Measurements from ENCODE around the gene KLHL18. TPM values are rescaled to one million over a fixed set of nuclear protein-coding genes. Genes with fewer than 3 reads are reported as not detected.
"Not testable (repeated sequence)": the region's sequence is repeated elsewhere in the genome, so short reads cannot be mapped to it uniquely, and the experiment has no call there.

The KLHL18 gene
- total and polyA plus RNA-seq, 5 donors = 25.3 to 67.2 (median 33.8) TPM

DNA sequence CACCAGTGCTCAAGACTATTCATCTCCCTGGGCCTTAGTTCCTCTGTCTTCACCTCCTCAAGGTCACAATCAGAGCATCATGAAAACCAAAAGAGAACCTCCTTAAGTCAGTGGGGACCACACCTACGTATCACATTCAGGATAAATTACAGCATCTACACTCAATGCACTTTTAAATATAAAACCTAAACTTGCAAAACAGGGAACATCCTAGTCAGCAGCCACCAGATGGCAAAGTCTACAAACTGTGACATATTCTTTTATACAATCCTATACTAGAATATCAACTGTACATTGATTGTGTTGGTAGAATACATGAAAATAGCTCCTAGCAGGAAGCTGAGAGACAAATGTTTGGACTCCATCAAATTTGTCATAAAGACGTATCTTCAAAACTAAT is 8.1 kb upstream of the KLHL18 start:
- Histone ChIP-seq H3K4me1 (ENCODE audit: control insufficient read depth, insufficient read depth, low read length) (no peaks in the 10 kb centered on the region), H3K27me3 (ENCODE audit: control insufficient read depth, insufficient read depth) (no peaks in the 10 kb centered on the region), H3K4me3 (ENCODE audit: low read length) (no peak overlapping the region), H3K9me3 (ENCODE audit: control insufficient read depth, low read length) (no peaks in the 10 kb centered on the region), H3K27ac (ENCODE audit: low read length) (no peak overlapping the region)
- intact Hi-C loops (cut with DNase I) = no loop called here
- ATAC-seq (no peak), DNase-seq (no peak)
- WGBS = 87% methylated on average over 2 of the region's 2 CpGs

DNA sequence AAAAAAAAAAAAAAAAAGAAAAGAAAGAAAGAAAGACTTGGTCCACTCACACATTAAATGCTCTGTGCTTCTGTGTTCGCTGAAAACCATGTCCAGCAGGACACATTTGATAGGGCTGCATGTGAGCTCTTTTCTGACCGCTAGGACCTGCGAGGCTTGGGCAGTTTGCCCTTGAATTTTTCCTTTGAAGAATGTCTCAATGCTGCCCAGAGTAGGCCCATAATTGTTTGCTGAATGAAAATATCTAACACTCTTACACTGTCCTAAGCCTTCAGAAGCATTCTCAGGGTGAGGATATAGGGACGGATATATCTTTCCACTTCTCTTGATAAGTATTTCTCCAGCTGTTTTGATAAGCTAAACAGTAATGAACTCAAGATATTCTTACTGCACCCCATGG is 6.2 kb upstream of the KLHL18 start:
- H3K27me3 ChIP-seq (ENCODE audit: control insufficient read depth, insufficient read depth) = no peaks in the 10 kb centered on the region
- no peak for DNase-seq
- no peak overlapping the region for H3K27ac ChIP-seq (ENCODE audit: low read length)
- H3K9me3 ChIP-seq (ENCODE audit: control insufficient read depth, low read length) = no peaks in the 10 kb centered on the region
- H3K4me3 ChIP-seq (ENCODE audit: low read length) = no peak overlapping the region
- H3K4me1 ChIP-seq (ENCODE audit: control insufficient read depth, insufficient read depth, low read length) = no peaks in the 10 kb centered on the region
- ATAC-seq = no peak
- intact Hi-C loops (cut with DNase I) = no loop called here
- WGBS = 65% methylated on average over 4 of the region's 4 CpGs

DNA sequence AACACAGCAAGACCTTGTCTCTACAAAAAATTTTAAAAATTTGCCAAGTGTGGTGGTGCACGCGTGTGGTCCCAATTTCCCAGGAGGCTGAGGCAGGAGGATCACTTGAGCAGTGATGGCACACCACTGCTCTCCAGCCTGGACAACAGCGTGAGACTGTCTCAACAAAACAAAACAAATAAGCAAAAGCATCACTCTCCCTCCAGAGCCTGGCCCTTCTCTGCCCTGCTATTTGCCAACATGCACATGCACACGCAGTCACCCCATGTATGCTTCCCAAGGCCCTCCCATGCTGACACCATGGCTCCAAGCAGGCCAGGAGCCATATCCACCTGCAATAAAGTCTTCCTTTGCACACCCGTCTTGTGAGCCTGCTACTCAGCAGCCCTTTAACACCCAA is 2.2 kb upstream of the KLHL18 start:
- ATAC-seq (no peak), DNase-seq (no peak)
- Histone ChIP-seq H3K27ac (ENCODE audit: low read length) (no peak overlapping the region), H3K27me3 (ENCODE audit: control insufficient read depth, insufficient read depth) (no peaks in the 10 kb centered on the region), H3K4me1 (ENCODE audit: control insufficient read depth, insufficient read depth, low read length) (no peaks in the 10 kb centered on the region), H3K4me3 (ENCODE audit: low read length) (no peak overlapping the region), H3K9me3 (ENCODE audit: control insufficient read depth, low read length) (no peaks in the 10 kb centered on the region)
- WGBS = 92% methylated on average over 5 of the region's 5 CpGs
- intact Hi-C loops (cut with DNase I) = no loop called here

DNA sequence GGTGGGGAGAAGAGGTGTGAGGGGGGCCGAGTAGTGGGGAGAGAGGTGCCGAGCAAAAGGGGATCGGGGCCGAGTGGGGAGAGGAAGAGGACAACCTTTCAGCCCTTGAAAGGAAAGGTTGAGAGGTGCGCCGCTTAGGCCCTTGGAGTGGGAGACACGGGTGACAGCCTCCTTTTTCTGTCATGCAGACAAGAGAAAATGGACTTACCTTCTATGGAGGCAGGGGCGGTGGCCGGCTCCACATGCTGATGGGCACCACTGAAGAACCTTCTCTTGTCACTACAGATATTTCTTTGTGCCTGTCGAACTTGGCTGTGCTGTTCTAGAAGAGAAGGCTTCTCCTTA is 421 bp downstream of the KLHL18 start:
- Histone ChIP-seq H3K9me3 (ENCODE audit: control insufficient read depth, low read length) (no peaks in the 10 kb centered on the region), H3K4me3 (ENCODE audit: low read length) (peak overlapping the region; percentile 79), H3K4me1 (ENCODE audit: control insufficient read depth, insufficient read depth, low read length) (no peaks in the 10 kb centered on the region), H3K27ac (ENCODE audit: low read length) (peak overlapping the region; percentile 90), H3K27me3 (ENCODE audit: control insufficient read depth, insufficient read depth) (no peaks in the 10 kb centered on the region)
- DNase-seq = peak in 1 of 3 donors; percentile 49
- ATAC-seq = peak in 1 of 2 donors; percentile 2
- intact Hi-C loops (cut with DNase I) = no loop called here
- 0% methylated on average over 10 of the region's 10 CpGs for WGBS

DNA sequence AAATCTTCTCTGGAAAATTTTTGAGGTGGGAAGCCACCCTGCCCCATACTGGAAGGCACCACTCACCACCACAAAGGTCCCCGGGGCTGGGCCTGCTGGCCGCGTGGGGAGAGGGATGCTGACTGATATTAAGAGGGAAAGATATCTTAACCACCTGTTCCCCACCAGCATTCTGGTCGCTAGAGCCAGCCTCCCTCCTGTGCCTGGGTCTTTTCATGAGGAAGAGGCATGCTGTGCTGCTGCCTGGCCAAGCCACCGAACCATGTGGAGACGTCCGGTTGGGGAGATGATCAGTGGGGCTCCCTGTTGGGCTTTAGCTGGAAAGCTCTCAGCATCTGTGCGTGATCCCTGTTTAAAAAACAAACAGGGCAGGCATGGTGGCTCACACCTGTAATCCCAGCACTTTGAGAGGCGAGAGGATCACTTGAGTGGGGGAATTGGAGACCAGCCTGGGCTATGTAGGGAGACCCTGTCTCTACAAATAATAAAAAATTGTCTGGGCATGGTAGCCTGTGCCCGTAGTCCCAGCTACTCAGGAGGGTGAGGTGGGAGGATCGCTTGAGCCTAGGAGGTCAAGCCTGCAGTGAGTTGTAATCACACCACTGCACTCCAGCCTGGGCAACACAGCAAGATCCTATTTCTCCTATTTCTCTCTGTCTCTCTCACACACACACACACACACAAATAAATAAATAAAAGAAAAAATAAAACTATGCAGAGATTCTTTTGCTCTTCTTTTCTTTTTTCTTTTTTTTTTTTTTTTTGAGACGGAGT is 1.0 kb downstream of the KLHL18 start:
- ATAC-seq (no peak), DNase-seq (peak in 1 of 3 donors; percentile 64)
- intact Hi-C loops (cut with DNase I) = no loop called here
- peak overlapping the region; percentile 9 for H3K27ac ChIP-seq (ENCODE audit: low read length)
- H3K9me3 ChIP-seq (ENCODE audit: control insufficient read depth, low read length) = no peaks in the 10 kb centered on the region
- peak overlapping the region; percentile 79 for H3K4me3 ChIP-seq (ENCODE audit: low read length)
- no peaks in the 10 kb centered on the region for H3K4me1 ChIP-seq (ENCODE audit: control insufficient read depth, insufficient read depth, low read length)
- 33% methylated on average over 12 of the region's 12 CpGs for WGBS
- no peaks in the 10 kb centered on the region for H3K27me3 ChIP-seq (ENCODE audit: control insufficient read depth, insufficient read depth)

DNA sequence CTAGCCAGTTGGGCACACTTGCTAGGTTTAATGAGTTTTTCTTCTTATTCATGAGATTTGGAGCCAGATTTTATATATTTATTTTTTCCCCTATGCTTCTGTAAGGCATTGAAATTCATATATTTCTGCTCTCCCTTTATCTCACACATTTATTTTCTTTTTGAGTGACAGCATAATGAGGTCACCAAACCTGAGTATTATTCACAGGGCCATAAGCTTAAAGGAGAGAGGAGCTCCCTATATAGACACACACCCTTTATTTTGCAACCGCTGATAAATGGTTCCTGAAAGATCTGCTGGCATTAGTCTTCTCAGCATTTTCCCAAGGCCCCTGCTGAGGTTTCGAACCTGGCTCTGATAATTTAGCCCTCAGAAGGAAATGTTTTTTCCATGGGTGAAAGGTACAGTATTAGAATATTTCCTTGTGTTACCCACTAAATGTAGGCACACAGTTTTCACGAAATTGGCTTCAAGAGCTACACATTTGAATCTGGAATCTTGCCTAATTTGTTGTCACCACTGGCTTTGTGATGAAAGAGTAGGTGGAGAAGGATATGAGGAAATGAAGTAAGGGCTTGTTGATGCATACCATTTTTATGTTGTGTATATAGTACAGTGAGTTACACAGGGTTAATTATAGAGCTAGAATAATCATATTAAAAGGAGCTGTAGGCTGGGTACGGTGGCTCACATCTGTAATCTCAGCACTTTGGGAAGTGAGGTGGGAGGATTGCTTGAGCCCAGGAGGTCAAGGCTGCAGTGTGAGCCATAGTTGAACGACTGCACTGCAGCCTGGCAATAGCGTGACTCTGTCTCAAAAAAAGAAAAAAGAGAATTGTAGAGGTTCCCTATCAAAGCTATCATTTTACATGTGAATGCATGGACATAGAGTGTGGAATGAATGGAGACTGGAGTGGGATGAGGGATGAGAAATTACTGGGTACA is 6.5 kb downstream of the KLHL18 start:
- Histone ChIP-seq H3K27me3 (ENCODE audit: control insufficient read depth, insufficient read depth) (no peaks in the 10 kb centered on the region), H3K4me1 (ENCODE audit: control insufficient read depth, insufficient read depth, low read length) (no peaks in the 10 kb centered on the region), H3K4me3 (ENCODE audit: low read length) (no peak overlapping the region), H3K9me3 (ENCODE audit: control insufficient read depth, low read length) (no peaks in the 10 kb centered on the region), H3K27ac (ENCODE audit: low read length) (no peak overlapping the region)
- intact Hi-C loops (cut with DNase I) = loop anchor here in 1 of 4 donors (5.0 kb wide), 1 partner anchor 33 kb away; no protein-coding TSS in a partner anchor
- no peak for ATAC-seq
- no peak for DNase-seq
- 73% methylated on average over 6 of the region's 6 CpGs for WGBS

DNA sequence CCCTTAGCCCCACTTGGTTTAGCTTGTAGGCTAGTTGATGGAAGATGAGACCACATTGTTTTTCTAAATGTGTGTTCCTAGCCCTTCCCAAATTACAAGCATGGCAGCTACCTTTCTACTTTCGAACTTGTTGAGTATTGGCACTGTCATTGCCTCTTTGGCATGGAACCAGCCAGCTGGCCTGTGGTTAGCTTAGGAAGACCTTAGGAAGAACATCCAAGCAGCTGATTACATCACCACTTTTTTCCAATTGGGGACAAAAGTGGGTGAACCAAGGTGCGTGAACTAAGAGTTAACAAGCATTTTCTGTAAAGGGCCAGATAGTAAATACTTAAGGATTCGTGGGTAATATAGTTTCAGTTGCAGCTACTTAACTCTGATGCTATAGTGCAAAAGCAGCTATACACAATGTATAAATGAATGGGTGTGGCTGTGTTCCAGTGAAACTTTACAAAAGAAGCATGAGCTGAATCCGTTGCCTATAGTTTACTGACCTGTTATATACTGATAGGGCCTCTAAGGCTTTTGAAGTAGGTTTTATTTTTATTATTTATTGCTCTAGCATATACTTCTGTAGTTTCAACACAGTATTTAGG is 8.5 kb downstream of the KLHL18 start:
- DNase-seq (no peak), ATAC-seq (no peak)
- no peaks in the 10 kb centered on the region for H3K9me3 ChIP-seq (ENCODE audit: control insufficient read depth, low read length)
- WGBS = 80% methylated on average over 4 of the region's 4 CpGs
- no peak overlapping the region for H3K27ac ChIP-seq (ENCODE audit: low read length)
- H3K4me3 ChIP-seq (ENCODE audit: low read length) = no peak overlapping the region
- intact Hi-C loops (cut with DNase I) = no loop called here
- no peaks in the 10 kb centered on the region for H3K4me1 ChIP-seq (ENCODE audit: control insufficient read depth, insufficient read depth, low read length)
- no peaks in the 10 kb centered on the region for H3K27me3 ChIP-seq (ENCODE audit: control insufficient read depth, insufficient read depth)

DNA sequence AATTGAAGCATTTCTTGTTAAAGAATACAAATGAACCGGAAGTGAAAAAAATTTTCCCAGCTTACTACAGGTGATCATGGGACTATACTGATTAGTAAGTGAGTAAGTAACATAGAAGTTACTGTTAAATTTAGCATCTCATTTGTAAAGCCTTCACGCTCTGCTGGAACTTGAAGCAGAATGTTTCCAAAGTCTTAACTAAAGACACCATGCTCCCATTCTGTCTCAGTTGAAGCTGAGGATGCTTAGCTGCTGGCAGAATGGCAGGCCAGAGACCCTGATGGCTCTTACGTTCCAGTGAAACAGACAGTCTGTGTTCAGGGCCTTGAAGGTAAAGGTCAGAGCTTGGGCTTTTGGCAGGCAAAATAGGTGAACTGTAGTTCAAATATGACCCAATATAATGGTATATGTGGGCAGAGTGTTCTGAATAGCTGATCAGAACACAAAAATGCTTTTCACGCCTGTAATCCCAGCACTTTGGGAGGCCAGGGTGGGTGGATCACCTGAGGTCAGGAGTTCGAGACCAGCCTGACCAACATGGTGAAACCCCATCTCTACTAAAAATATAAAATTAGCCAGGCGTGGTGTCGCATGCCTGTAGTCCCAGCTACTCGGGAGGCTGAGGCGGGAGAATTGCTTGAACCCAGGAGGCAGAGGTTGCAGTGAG is 9.1 kb downstream of the KLHL18 start:
- 96% methylated on average over 9 of the region's 9 CpGs for WGBS
- intact Hi-C loops (cut with DNase I); H3K4me1 ChIP-seq (ENCODE audit: control insufficient read depth, insufficient read depth, low read length); H3K27me3 ChIP-seq (ENCODE audit: control insufficient read depth, insufficient read depth); H3K9me3 ChIP-seq (ENCODE audit: control insufficient read depth, low read length); H3K4me3 ChIP-seq (ENCODE audit: low read length); DNase-seq; H3K27ac ChIP-seq (ENCODE audit: low read length); ATAC-seq: not testable (repeated sequence)

DNA sequence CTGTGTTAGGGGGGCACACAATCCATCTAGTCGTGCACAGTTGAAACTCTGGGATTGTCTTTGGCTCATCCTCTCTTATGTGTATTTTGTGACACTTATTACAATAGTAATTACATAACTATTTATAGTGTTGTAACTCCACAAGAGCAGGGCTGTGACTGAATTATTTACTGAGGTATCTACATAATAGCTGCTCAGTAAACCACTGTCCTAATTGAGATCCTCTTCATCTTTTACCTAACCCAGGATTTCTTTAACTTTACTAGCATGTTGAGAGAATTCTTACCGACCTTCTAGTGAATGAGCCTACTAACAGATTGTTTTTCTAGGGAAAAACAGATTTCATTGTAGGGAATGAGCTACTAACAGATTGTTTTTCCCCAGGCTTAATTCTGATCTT is 11.1 kb downstream of the KLHL18 start:
- no peak for ATAC-seq
- no peak overlapping the region for H3K4me3 ChIP-seq (ENCODE audit: low read length)
- WGBS = 86% methylated on average over 2 of the region's 2 CpGs
- H3K9me3 ChIP-seq (ENCODE audit: control insufficient read depth, low read length) = no peaks in the 10 kb centered on the region
- H3K27ac ChIP-seq (ENCODE audit: low read length) = no peak overlapping the region
- DNase-seq = no peak
- no peaks in the 10 kb centered on the region for H3K4me1 ChIP-seq (ENCODE audit: control insufficient read depth, insufficient read depth, low read length)
- no peaks in the 10 kb centered on the region for H3K27me3 ChIP-seq (ENCODE audit: control insufficient read depth, insufficient read depth)
- intact Hi-C loops (cut with DNase I) = no loop called here

DNA sequence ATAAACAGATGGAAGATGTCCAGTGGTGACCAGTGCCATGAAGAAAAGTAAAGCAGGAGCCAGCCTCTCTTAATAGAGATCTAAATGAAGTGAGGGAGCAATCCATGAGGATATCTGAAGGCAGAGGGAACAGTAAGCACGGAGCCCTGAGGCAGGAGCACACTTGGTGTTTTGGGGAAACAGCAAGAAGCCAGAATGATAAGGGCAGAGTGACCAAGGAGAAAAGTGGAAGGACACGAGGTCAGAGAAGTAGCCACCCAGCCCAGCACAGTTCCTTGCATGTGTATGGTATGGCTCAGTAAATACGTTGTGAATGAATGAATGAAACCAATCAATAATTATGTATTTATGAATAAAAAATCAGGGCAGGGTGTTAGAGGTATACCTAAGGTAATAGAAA is 11.6 kb downstream of the KLHL18 start:
- DNase-seq = no peak
- Histone ChIP-seq H3K4me1 (ENCODE audit: control insufficient read depth, insufficient read depth, low read length) (no peaks in the 10 kb centered on the region), H3K9me3 (ENCODE audit: control insufficient read depth, low read length) (no peaks in the 10 kb centered on the region), H3K4me3 (ENCODE audit: low read length) (no peak overlapping the region), H3K27ac (ENCODE audit: low read length) (no peak overlapping the region), H3K27me3 (ENCODE audit: control insufficient read depth, insufficient read depth) (no peaks in the 10 kb centered on the region)
- intact Hi-C loops (cut with DNase I) = no loop called here
- 83% methylated on average over 3 of the region's 3 CpGs for WGBS
- ATAC-seq = no peak
